A673 (cell line): ENCODE results near the gene UQCRQ. TPM values are rescaled to one million over a fixed set of nuclear protein-coding genes. Genes with fewer than 3 reads are reported as not detected.

Source experiments
- BruUV-seq: library from RNA; stranded (reverse); fragments of 400-500 nt; replicated peaks from 2 replicates; lab custom pipeline; 2021; lab: Mats Ljungman, UMichigan
- CTCF ChIA-PET: fragments of 300-600 bp; sonication (Branson Sonifier 250); formaldehyde crosslinking; loops from one replicate; lab custom pipeline; 2022; ENCODE audit warnings: antibody characterized with exemption; lab: Charles Lee
- POLR2A ChIA-PET: fragments of 300-600 bp; sonication (Branson Sonifier 250); formaldehyde crosslinking; loops from one replicate; lab custom pipeline; 2022; ENCODE audit warnings: antibody characterized with exemption; ENCODE audit not compliant: low non-redundant PET; lab: Charles Lee
- DNase-seq: peaks from one replicate; pipeline ENCODE4 v3.0.0-alpha.2; 2015; ENCODE audit warnings: low spot score
- H3K27ac ChIP-seq: fragments of 200-600 bp; sonication (generic); 2 replicates; pipeline ENCODE4 v1.5.1; 2016; ENCODE audit warnings: mixed run types, low read depth, mild to moderate bottlenecking, mixed read lengths, antibody characterized with exemption, low read length; ENCODE audit not compliant: poor library complexity, severe bottlenecking
- H3K27me3 ChIP-seq: fragments of 200-600 bp; sonication (generic); replicated peaks from 2 replicates; pipeline ENCODE4 v1.6.1; 2017; ENCODE audit warnings: mixed run types, low read depth, mild to moderate bottlenecking, mixed read lengths, antibody characterized with exemption, low read length; ENCODE audit not compliant: insufficient read depth, poor library complexity
- H3K36me3 ChIP-seq: fragments of 200-600 bp; sonication (generic); 2 replicates; pipeline ENCODE4 v1.6.1; 2016; ENCODE audit warnings: mixed run types, mild to moderate bottlenecking, mixed read lengths, antibody characterized with exemption, low read length; ENCODE audit not compliant: insufficient read depth, poor library complexity, severe bottlenecking
- H3K4me1 ChIP-seq: fragments of 200-600 bp; sonication (generic); 2 replicates; pipeline ENCODE4 v1.6.1; 2017; ENCODE audit warnings: mixed run types, mild to moderate bottlenecking, mixed read lengths, antibody characterized with exemption, low read length; ENCODE audit not compliant: insufficient read depth, poor library complexity, severe bottlenecking
- H3K4me3 ChIP-seq: fragments of 200-600 bp; sonication (generic); 2 replicates; pipeline ENCODE4 v1.5.1; 2016; ENCODE audit warnings: low read depth, mixed run types, mild to moderate bottlenecking, mixed read lengths, low read length; ENCODE audit not compliant: poor library complexity, severe bottlenecking
- H3K9me3 ChIP-seq: fragments of 200-600 bp; sonication (generic); 2 replicates; pipeline ENCODE4 v1.6.1; 2016; ENCODE audit warnings: mixed run types, low read depth, mild to moderate bottlenecking, mixed read lengths, antibody characterized with exemption, low read length; ENCODE audit not compliant: poor library complexity, severe bottlenecking
- EZH2 ChIP-seq: fragments of 200-600 bp; sonication (generic); IDR thresholded peaks from 2 replicates; pipeline ENCODE4 v1.6.1; 2017; ENCODE audit warnings: borderline replicate concordance, low read depth, mild to moderate bottlenecking, mixed read lengths, antibody characterized with exemption, low read length; ENCODE audit not compliant: poor library complexity, severe bottlenecking
- intact Hi-C: fragments of 100-400 bp; cut with micrococcal nuclease; formaldehyde crosslinking; loops from one replicate; pipeline ENCODE4 v1.10.0; 2022; ENCODE audit not compliant: unreplicated experiment
- total RNA-seq: library from RNA; stranded (reverse); gene quantifications from 2 replicates; pipeline ENCODE4 v1.2.3, GENCODE V29; 2021
- TF ChIP-seq, protein P1 (sequence below): fragments of 300-800, 200-600 bp; sonication (generic); conservative IDR thresholded peaks from 2 replicates; pipeline ENCODE4 v1.5.1; 2017; ENCODE audit warnings: low read depth, mild to moderate bottlenecking, antibody characterized with exemption, low read length, moderate library complexity, mixed read lengths

Gene UQCRQ
- total RNA-seq, 1 experiment from 2014 or later, result 542 TPM

- intact Hi-C loops, result no loop called here
- H3K36me3 ChIP-seq, result peaks cover 38% of the 10 kb centered on the region
- CTCF ChIA-PET, result no interaction called here
Measured at GRCh38 chr5:132901036-132901435, 34.6 kb downstream of the UQCRQ start.

DNA sequence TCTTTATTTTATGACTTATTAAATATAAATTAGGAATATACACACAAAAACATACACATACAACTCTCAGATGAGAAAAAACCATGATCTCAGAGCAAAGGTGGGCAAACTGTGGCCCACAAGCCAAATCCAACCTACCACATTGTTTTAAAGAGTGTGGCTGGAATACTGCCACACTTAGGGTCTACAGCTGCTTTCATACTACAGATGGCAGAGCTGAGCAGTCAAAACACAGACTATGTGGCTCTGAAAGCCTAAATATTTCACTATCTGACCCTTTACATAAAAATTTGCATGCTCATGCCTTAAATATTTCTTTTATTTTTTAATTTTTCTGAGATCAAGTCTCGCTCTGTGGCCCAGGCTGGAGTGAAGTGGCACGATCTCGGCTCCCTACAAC lies 35.3 kb downstream of the UQCRQ start:
- no peak overlapping the region for H3K4me3 ChIP-seq
- H3K9me3 ChIP-seq, result no peaks in the 10 kb centered on the region
- intact Hi-C loops, result no loop called here
- no peaks in the 10 kb centered on the region for H3K4me1 ChIP-seq
- no peak overlapping the region for H3K27ac ChIP-seq
- CTCF ChIA-PET, result no interaction called here
- no peaks in the 10 kb centered on the region for H3K27me3 ChIP-seq
- BruUV-seq, result no TSS peak
- no peak for DNase-seq
- POLR2A ChIA-PET, result no interaction called here
- TF ChIP-seq, protein P1, sequence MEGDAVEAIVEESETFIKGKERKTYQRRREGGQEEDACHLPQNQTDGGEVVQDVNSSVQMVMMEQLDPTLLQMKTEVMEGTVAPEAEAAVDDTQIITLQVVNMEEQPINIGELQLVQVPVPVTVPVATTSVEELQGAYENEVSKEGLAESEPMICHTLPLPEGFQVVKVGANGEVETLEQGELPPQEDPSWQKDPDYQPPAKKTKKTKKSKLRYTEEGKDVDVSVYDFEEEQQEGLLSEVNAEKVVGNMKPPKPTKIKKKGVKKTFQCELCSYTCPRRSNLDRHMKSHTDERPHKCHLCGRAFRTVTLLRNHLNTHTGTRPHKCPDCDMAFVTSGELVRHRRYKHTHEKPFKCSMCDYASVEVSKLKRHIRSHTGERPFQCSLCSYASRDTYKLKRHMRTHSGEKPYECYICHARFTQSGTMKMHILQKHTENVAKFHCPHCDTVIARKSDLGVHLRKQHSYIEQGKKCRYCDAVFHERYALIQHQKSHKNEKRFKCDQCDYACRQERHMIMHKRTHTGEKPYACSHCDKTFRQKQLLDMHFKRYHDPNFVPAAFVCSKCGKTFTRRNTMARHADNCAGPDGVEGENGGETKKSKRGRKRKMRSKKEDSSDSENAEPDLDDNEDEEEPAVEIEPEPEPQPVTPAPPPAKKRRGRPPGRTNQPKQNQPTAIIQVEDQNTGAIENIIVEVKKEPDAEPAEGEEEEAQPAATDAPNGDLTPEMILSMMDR, result no peak
- TF ChIP-seq EZH2, result no peak
- H3K36me3 ChIP-seq, result peaks cover 31% of the 10 kb centered on the region

More at GRCh38 chr5:132901036-132901435, 34.6 kb downstream of the UQCRQ start:
- DNase-seq, result no peak
- POLR2A ChIA-PET, result no interaction called here
- BruUV-seq, result no TSS peak
- H3K4me3 ChIP-seq, result no peak overlapping the region
- TF ChIP-seq, protein P1, result no peak
- TF ChIP-seq EZH2, result no peak
- no peaks in the 10 kb centered on the region for H3K4me1 ChIP-seq
- H3K27ac ChIP-seq, result no peak overlapping the region
- no peaks in the 10 kb centered on the region for H3K9me3 ChIP-seq
- H3K27me3 ChIP-seq, result no peaks in the 10 kb centered on the region

GRCh38 chr5:132905938-132906337 lies 39.5 kb downstream of the UQCRQ start:
- Histone ChIP-seq H3K36me3 (peaks cover 5% of the 10 kb centered on the region), H3K27me3 (no peaks in the 10 kb centered on the region), H3K4me3 (no peak overlapping the region), H3K9me3 (no peaks in the 10 kb centered on the region), H3K4me1 (no peaks in the 10 kb centered on the region), H3K27ac (no peak overlapping the region)
- BruUV-seq, result no TSS peak
- ChIA-PET POLR2A (no interaction called here), CTCF (no interaction called here)
- intact Hi-C loops, result no loop called here
- DNase-seq, result no peak
- TF ChIP-seq EZH2, result no peak
- TF ChIP-seq, protein P1, result no peak
